Fibroblast of skin of right biceps (primary cell): ENCODE data around the gene RPL29.

Experiments
- DNase-seq: peaks from one replicate; pipeline ENCODE4 v3.0.0-alpha.2; 2013

Gene RPL29

GRCh38 chr3:51944451-51945021 is 51.2 kb downstream of the RPL29 start:
- no peak for DNase-seq
